Smooth muscle cell (in vitro differentiated cells): Measurements from ENCODE around the gene CPAMD8. TPM values are rescaled to one million over a fixed set of nuclear protein-coding genes. Genes with fewer than 3 reads are reported as not detected.

Source experiments
- DNase-seq: peaks from one replicate; lab custom pipeline; 2025; ENCODE audit not compliant: unreplicated experiment; lab: John Stamatoyannopoulos, UW
- H2AFZ ChIP-seq: fragments of 200-600 bp; sonication (generic); 2 replicates; pipeline ENCODE4 v1.6.0; 2016; ENCODE audit warnings: antibody characterized with exemption, low read depth, mild to moderate bottlenecking
- H3F3A ChIP-seq: fragments of 200-600 bp; sonication (generic); 2 replicates; pipeline ENCODE4 v1.6.0; 2017; ENCODE audit warnings: antibody characterized with exemption, low read depth
- H3K27ac ChIP-seq: fragments of 200-600 bp; sonication (generic); 2 replicates; pipeline ENCODE4 v1.5.1; 2016; ENCODE audit warnings: low read depth, mild to moderate bottlenecking
- H3K27me3 ChIP-seq: fragments of 200-600 bp; sonication (generic); 2 replicates; pipeline ENCODE4 v1.6.1; 2016; ENCODE audit warnings: low read depth, mild to moderate bottlenecking
- H3K36me3 ChIP-seq: fragments of 200-600 bp; sonication (generic); 2 replicates; pipeline ENCODE4 v1.5.1; 2016; ENCODE audit warnings: low read depth
- H3K4me1 ChIP-seq: fragments of 200-600 bp; sonication (generic); 2 replicates; pipeline ENCODE4 v1.5.1; 2016; ENCODE audit warnings: low read depth
- H3K4me2 ChIP-seq: fragments of 200-600 bp; sonication (generic); 2 replicates; pipeline ENCODE4 v1.6.0; 2016; ENCODE audit warnings: mild to moderate bottlenecking
- H3K4me3 ChIP-seq: fragments of 200-600 bp; sonication (generic); 2 replicates; pipeline ENCODE4 v1.5.1; 2016; ENCODE audit warnings: mild to moderate bottlenecking
- H3K79me2 ChIP-seq: fragments of 200-600 bp; sonication (generic); 2 replicates; pipeline ENCODE4 v1.6.0; 2016; ENCODE audit warnings: low read depth, mild to moderate bottlenecking
- H3K9ac ChIP-seq: fragments of 200-600 bp; sonication (generic); 2 replicates; pipeline ENCODE4 v1.6.0; 2016; ENCODE audit warnings: low read depth
- H3K9me3 ChIP-seq: fragments of 200-600 bp; sonication (generic); replicated peaks from 2 replicates; pipeline ENCODE4 v1.5.1; 2016; ENCODE audit warnings: low read depth
- H4K20me1 ChIP-seq: fragments of 200-600 bp; sonication (generic); 2 replicates; pipeline ENCODE4 v1.6.0; 2016; ENCODE audit warnings: low read depth
- WGBS: methylation state at CpG from one replicate; pipeline ENCODE4 v1.1.7; 2016; ENCODE audit warnings: low lambda C conversion rate; 5-methylcytosine and 5-hydroxymethylcytosine counted together
- polyA plus RNA-seq: library from polyadenylated mRNA; unstranded; fragments of >200 nt; fragmentation: Nextera tagmentation; extraction: Ambion mirVana; gene quantifications from 2 replicates; pipeline ENCODE4 v1.2.1, GENCODE V29; 2016
- total RNA-seq: library from RNA; depleted of rRNA; stranded (reverse); fragments of >200 nt; gene quantifications from 2 replicates; pipeline ENCODE4 v1.2.3, GENCODE V29; 2014
- TF ChIP-seq, protein P1 (sequence below): fragments of 200-600 bp; sonication (generic); IDR thresholded peaks from 2 replicates; pipeline ENCODE4 v1.5.1; 2017; ENCODE audit warnings: borderline replicate concordance, mild to moderate bottlenecking, antibody characterized with exemption; ENCODE audit not compliant: insufficient read depth, poor library complexity, severe bottlenecking

Gene CPAMD8
- total and polyA plus RNA-seq, 2 experiments from 2014 or later = 0.81 to 9.4 TPM

DNA sequence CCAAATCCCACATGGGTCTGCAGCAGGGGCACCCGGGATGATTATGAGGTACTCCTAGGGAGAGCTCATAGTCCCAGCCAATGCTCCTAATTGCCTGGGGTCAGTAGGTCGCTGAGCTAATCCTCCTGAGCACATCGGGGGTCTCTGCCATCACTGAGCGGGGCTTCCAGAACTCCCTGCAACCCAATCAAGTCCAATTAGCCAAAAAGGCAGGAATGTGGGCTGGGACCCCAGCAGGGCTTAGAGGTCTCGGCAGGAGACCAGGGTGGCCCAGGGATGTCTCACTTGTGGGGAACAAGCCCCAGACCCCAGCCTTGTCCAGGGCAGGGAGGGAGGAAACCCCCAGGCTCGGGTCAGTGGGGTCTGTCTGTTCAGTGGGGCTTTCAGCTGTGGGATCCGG, 17.1 kb upstream of the CPAMD8 start:
- Histone ChIP-seq H3K9me3 (no peaks in the 10 kb centered on the region), H3K4me1 (no peaks in the 10 kb centered on the region), H3F3A (no peaks in the 10 kb centered on the region), H3K79me2 (no peaks in the 10 kb centered on the region), H2AFZ (no peak overlapping the region), H4K20me1 (no peaks in the 10 kb centered on the region), H3K9ac (no peak overlapping the region), H3K36me3 (no peaks in the 10 kb centered on the region), H3K27ac (no peak overlapping the region), H3K27me3 (no peaks in the 10 kb centered on the region), H3K4me2 (no peak overlapping the region), H3K4me3 (no peak overlapping the region)
- no peak for DNase-seq
- 92% methylated on average over 7 of the region's 7 CpGs for WGBS
- TF ChIP-seq, protein P1, sequence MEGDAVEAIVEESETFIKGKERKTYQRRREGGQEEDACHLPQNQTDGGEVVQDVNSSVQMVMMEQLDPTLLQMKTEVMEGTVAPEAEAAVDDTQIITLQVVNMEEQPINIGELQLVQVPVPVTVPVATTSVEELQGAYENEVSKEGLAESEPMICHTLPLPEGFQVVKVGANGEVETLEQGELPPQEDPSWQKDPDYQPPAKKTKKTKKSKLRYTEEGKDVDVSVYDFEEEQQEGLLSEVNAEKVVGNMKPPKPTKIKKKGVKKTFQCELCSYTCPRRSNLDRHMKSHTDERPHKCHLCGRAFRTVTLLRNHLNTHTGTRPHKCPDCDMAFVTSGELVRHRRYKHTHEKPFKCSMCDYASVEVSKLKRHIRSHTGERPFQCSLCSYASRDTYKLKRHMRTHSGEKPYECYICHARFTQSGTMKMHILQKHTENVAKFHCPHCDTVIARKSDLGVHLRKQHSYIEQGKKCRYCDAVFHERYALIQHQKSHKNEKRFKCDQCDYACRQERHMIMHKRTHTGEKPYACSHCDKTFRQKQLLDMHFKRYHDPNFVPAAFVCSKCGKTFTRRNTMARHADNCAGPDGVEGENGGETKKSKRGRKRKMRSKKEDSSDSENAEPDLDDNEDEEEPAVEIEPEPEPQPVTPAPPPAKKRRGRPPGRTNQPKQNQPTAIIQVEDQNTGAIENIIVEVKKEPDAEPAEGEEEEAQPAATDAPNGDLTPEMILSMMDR = no peak

GRCh38 chr19:17041976-17042375, 15.4 kb upstream of the CPAMD8 start:
- H3K4me2 ChIP-seq = no peak overlapping the region
- TF ChIP-seq, protein P1 = no peak
- no peak overlapping the region for H3K9ac ChIP-seq
- no peak for DNase-seq
- no peak overlapping the region for H3K4me3 ChIP-seq
- H2AFZ ChIP-seq = no peak overlapping the region
- no peaks in the 10 kb centered on the region for H4K20me1 ChIP-seq
- H3K4me1 ChIP-seq = no peaks in the 10 kb centered on the region
- H3K36me3 ChIP-seq = no peaks in the 10 kb centered on the region
- no peaks in the 10 kb centered on the region for H3K27me3 ChIP-seq
- H3K79me2 ChIP-seq = no peaks in the 10 kb centered on the region
- 83% methylated on average over 11 of the region's 11 CpGs for WGBS
- no peak overlapping the region for H3K27ac ChIP-seq
- H3K9me3 ChIP-seq = no peaks in the 10 kb centered on the region
- no peaks in the 10 kb centered on the region for H3F3A ChIP-seq

DNA sequence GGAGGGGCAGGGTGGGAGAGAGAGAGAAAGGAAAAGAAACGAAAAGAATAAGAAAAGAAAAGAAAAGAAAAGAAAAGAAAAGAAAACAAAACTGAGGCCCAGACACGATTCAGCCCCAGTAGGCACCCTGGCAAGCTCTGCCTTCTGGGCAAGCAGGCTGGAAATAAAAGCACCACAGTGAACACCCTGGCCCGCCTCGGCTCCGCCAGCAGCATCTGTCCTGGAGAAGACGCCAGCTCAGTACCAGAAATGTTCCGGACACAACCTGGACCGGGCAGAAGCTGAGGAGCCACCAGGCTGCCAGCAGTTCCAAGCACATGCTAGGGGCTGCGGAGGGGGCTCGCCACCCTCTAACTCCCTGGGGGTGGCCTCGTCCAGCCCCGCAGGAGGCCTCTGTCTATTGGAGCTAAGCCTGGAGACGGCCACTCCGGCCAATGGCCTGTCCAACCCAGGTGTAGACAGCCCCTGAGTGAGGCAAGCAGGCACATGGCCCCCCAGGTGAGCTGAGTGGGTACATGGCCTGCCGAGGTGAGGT, 11.4 kb upstream of the CPAMD8 start:
- TF ChIP-seq, protein P1 = no peak
- H2AFZ ChIP-seq = no peak overlapping the region
- H3K9me3 ChIP-seq = no peaks in the 10 kb centered on the region
- H3K4me2 ChIP-seq = no peak overlapping the region
- H3K36me3 ChIP-seq = no peaks in the 10 kb centered on the region
- H3K27me3 ChIP-seq = no peaks in the 10 kb centered on the region
- 86% methylated on average over 15 of the region's 15 CpGs for WGBS
- H3K4me1 ChIP-seq = no peaks in the 10 kb centered on the region
- H3K9ac ChIP-seq = no peak overlapping the region
- DNase-seq = no peak
- H3K4me3 ChIP-seq = no peak overlapping the region
- H3F3A ChIP-seq = no peaks in the 10 kb centered on the region
- H3K79me2 ChIP-seq = no peaks in the 10 kb centered on the region
- H4K20me1 ChIP-seq = no peaks in the 10 kb centered on the region
- no peak overlapping the region for H3K27ac ChIP-seq

- DNase-seq = no peak
- Histone ChIP-seq H4K20me1 (no peaks in the 10 kb centered on the region), H2AFZ (no peak overlapping the region), H3K27me3 (no peaks in the 10 kb centered on the region), H3K79me2 (no peaks in the 10 kb centered on the region), H3K4me1 (no peaks in the 10 kb centered on the region), H3K4me2 (no peak overlapping the region), H3F3A (no peaks in the 10 kb centered on the region), H3K9ac (no peak overlapping the region), H3K9me3 (no peaks in the 10 kb centered on the region), H3K27ac (no peak overlapping the region), H3K4me3 (no peak overlapping the region), H3K36me3 (no peaks in the 10 kb centered on the region)
- 94% methylated on average over 6 of the region's 6 CpGs for WGBS
- TF ChIP-seq, protein P1 = no peak
Observed at GRCh38 chr19:17037184-17037583, 10.6 kb upstream of the CPAMD8 start.
